ENCODE measurements around the gene ADGRL1.

Gene ADGRL1

DNA sequence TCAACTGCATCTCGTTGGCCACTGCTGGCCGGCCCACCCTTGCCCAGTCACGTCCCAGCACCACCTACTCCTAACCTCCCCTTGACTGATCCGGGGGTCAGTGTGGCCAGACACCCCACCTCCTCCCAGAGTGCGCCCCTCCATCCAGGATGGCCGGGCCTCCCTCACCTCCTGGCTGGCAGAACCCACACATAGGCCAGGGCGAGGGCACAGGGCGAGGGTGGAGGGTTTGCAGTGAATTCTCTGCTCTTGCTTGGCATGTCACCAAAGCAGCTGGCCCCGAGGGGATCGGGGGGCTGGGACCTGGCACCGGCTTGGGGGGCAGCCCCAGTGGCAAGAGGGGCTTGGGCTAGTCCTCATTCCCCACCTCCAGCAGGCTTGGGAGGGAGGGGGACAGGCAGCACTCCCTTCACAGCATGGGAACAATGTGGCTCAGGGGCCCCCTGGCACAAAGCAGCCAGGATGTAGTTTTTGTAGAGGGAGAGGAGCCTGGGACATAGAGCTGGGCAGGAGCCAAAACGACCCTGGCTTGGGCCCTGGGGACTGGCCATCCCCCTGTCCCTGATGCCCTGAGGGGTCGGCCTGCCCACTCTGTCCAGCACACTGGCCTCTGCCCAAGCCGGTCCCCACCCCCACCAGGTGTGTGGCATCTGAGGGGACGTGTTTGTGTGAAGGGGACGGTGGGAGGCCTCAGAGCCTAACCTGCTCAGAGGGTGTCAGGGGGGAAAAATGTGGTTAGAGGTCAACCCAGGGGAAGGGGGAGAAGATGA is 41.1 kb downstream of the ADGRL1 start:
- peaks cover 24% of the 10 kb centered on the region for H3K4me1 ChIP-seq (ENCODE audit: control insufficient read depth, insufficient read depth, low read length, poor library complexity, severe bottlenecking)
- peaks cover 4% of the 10 kb centered on the region for H3K36me3 ChIP-seq (ENCODE audit: control insufficient read depth, insufficient read depth, low read length)
- H3K27me3 ChIP-seq (replicated peaks; ENCODE audit: control insufficient read depth, insufficient read depth, low read length, poor library complexity, severe bottlenecking) = no peaks in the 10 kb centered on the region
- no peaks in the 10 kb centered on the region for H3K9me3 ChIP-seq (ENCODE audit: control insufficient read depth, low read length)
- H3K27ac ChIP-seq (ENCODE audit: insufficient read depth, low read length, poor library complexity, severe bottlenecking) = no peak overlapping the region
- no peak for DNase-seq
- no peak overlapping the region for H3K4me3 ChIP-seq (ENCODE audit: insufficient read depth, low read depth, low read length, poor library complexity, severe bottlenecking)

DNA sequence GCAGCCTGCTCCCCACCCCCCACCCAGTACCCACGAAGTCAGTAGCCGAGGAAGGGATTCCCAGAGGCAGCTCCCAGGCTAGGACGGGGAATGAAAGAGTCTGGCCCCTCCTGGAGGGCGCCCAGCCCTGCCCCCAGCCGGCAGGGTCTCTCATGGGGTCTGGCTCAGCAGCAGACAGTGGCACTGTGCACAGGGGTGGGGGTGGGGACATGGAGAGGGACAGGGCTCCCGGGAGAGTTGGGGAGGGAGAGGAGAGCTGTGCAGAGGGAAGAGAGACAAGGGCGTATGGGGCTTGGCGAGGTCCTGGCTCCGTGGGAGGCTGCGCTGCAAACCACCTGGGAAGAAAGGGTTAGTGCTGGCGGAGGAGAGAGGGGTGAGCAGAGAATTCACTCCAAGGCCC is 41.9 kb downstream of the ADGRL1 start:
- Histone ChIP-seq H3K4me1 (ENCODE audit: control insufficient read depth, insufficient read depth, low read length, poor library complexity, severe bottlenecking) (peaks cover 24% of the 10 kb centered on the region), H3K36me3 (ENCODE audit: control insufficient read depth, insufficient read depth, low read length) (no peaks in the 10 kb centered on the region), H3K27ac (ENCODE audit: insufficient read depth, low read length, poor library complexity, severe bottlenecking) (no peak overlapping the region), H3K9me3 (ENCODE audit: control insufficient read depth, low read length) (no peaks in the 10 kb centered on the region), H3K27me3 (replicated peaks; ENCODE audit: control insufficient read depth, insufficient read depth, low read length, poor library complexity, severe bottlenecking) (no peaks in the 10 kb centered on the region), H3K4me3 (ENCODE audit: insufficient read depth, low read depth, low read length, poor library complexity, severe bottlenecking) (no peak overlapping the region)
- DNase-seq = no peak

DNA sequence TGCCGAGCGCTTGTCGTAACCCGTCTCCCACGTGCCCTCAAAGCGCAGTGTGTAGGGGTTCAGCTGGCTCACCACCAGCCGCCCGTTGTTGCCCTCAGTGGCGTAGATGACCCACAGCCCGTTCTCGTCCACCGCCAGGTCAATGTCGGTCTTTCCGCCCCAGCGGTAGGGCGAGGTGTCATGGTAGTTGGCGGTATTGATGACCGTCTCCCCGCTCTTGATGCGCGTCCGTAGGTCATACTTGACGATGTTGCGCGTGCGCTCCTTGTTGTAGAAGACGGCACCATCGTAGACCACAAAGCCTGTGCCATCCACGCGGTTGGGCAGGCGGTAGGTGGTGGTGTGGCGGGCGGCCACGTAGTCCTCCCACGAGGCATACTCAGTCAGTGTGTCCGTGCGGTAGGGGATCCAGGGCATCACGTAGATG is 43.1 kb downstream of the ADGRL1 start:
- no peak overlapping the region for H3K4me3 ChIP-seq (ENCODE audit: insufficient read depth, low read depth, low read length, poor library complexity, severe bottlenecking)
- no peak for DNase-seq

DNA sequence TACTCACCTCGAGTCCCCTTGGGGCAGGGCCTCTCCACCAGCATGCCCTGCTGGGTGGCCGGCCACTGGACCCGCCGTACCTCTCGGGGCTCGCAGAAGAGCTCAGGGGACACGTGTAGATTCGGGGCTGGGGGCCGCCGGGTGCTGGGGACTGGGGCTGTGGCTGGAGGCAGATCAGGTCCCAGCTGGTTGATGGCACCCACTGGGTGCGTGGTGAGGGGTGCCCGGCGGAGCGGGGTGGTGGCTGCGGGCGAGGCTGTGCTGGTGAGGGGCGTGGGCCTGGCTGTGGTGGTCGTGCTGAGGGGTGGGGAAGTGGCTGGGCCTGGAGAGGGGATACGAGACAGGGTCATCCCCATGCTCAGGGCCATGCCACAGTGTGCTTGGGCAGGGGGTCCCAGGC is 44.7 kb downstream of the ADGRL1 start:
- no peak overlapping the region for H3K27ac ChIP-seq (ENCODE audit: insufficient read depth, low read length, poor library complexity, severe bottlenecking)
- H3K27me3 ChIP-seq (replicated peaks; ENCODE audit: control insufficient read depth, insufficient read depth, low read length, poor library complexity, severe bottlenecking) = no peaks in the 10 kb centered on the region
- peaks cover 20% of the 10 kb centered on the region for H3K36me3 ChIP-seq (ENCODE audit: control insufficient read depth, insufficient read depth, low read length)
- no peaks in the 10 kb centered on the region for H3K9me3 ChIP-seq (ENCODE audit: control insufficient read depth, low read length)
- H3K4me1 ChIP-seq (ENCODE audit: control insufficient read depth, insufficient read depth, low read length, poor library complexity, severe bottlenecking) = peaks cover 8% of the 10 kb centered on the region
- no peak overlapping the region for H3K4me3 ChIP-seq (ENCODE audit: insufficient read depth, low read depth, low read length, poor library complexity, severe bottlenecking)
- no peak for DNase-seq

More for the DNA sequence above, 43.1 kb downstream of the ADGRL1 start:
- Histone ChIP-seq H3K27me3 (replicated peaks; ENCODE audit: control insufficient read depth, insufficient read depth, low read length, poor library complexity, severe bottlenecking) (no peaks in the 10 kb centered on the region), H3K36me3 (ENCODE audit: control insufficient read depth, insufficient read depth, low read length) (peaks cover 6% of the 10 kb centered on the region), H3K9me3 (ENCODE audit: control insufficient read depth, low read length) (no peaks in the 10 kb centered on the region), H3K4me1 (ENCODE audit: control insufficient read depth, insufficient read depth, low read length, poor library complexity, severe bottlenecking) (peaks cover 19% of the 10 kb centered on the region), H3K27ac (ENCODE audit: insufficient read depth, low read length, poor library complexity, severe bottlenecking) (no peak overlapping the region)

DNA sequence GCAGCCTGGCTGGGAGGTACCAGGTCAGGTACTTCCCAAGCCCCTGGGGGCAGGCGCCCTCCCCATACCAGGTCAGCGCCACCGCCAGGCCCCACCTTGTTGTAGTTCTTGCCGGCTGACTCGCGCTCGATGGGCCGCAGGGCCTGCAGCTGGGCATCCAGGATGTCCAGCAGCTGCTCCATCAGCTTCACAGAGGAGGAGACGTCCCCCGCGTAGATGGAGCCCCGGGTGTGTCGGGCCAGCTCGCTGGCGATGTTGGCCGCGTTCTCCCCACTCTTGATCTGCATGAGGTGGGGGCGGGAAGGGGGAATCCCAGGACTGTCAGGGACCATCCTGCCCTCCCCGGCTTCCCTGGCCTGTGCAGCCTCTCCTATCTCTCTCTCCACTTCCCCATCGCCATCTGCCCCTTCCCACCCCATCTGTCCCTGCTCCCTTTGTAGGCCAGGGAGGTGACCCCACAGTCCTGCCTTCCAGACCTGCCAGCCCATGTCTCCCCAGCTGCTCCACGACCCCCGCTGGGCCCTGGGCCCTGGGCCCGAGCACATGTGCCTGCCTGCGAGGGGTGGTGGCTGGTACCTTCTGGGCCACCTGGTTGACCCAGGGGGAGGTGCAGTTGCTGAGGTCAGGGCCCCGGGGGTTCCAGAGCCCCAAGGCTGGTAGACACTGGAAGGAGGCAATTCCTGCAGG is 45.8 kb downstream of the ADGRL1 start:
- no peaks in the 10 kb centered on the region for H3K9me3 ChIP-seq (ENCODE audit: control insufficient read depth, low read length)
- H3K4me1 ChIP-seq (ENCODE audit: control insufficient read depth, insufficient read depth, low read length, poor library complexity, severe bottlenecking) = no peaks in the 10 kb centered on the region
- DNase-seq = no peak
- no peaks in the 10 kb centered on the region for H3K27me3 ChIP-seq (replicated peaks; ENCODE audit: control insufficient read depth, insufficient read depth, low read length, poor library complexity, severe bottlenecking)
- H3K4me3 ChIP-seq (ENCODE audit: insufficient read depth, low read depth, low read length, poor library complexity, severe bottlenecking) = no peak overlapping the region
- H3K27ac ChIP-seq (ENCODE audit: insufficient read depth, low read length, poor library complexity, severe bottlenecking) = no peak overlapping the region
- peaks cover 28% of the 10 kb centered on the region for H3K36me3 ChIP-seq (ENCODE audit: control insufficient read depth, insufficient read depth, low read length)

DNA sequence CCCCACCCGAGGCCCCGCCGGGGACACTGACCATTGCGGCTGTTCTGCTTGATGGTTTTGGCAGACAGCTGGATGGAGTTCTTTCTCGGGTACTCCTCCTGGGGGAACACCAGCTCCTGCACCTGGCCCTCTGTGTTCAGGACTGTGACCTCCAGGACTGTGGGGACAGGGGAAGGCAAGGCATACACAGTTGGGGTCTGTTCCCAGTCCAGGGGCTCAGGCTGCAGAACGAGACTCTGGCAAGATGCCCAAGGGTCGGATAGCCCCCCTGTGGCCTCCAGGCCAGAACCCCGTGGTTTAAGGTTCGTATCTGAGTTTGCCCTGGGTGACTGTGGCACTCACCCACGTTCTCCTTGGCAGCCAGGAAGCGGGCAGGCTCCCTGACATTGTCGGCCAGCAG is 46.9 kb downstream of the ADGRL1 start:
- no peaks in the 10 kb centered on the region for H3K4me1 ChIP-seq (ENCODE audit: control insufficient read depth, insufficient read depth, low read length, poor library complexity, severe bottlenecking)
- H3K4me3 ChIP-seq (ENCODE audit: insufficient read depth, low read depth, low read length, poor library complexity, severe bottlenecking) = no peak overlapping the region
- H3K36me3 ChIP-seq (ENCODE audit: control insufficient read depth, insufficient read depth, low read length) = peaks cover 28% of the 10 kb centered on the region
- no peaks in the 10 kb centered on the region for H3K27me3 ChIP-seq (replicated peaks; ENCODE audit: control insufficient read depth, insufficient read depth, low read length, poor library complexity, severe bottlenecking)
- H3K27ac ChIP-seq (ENCODE audit: insufficient read depth, low read length, poor library complexity, severe bottlenecking) = no peak overlapping the region
- no peak for DNase-seq
- H3K9me3 ChIP-seq (ENCODE audit: control insufficient read depth, low read length) = no peaks in the 10 kb centered on the region

DNA sequence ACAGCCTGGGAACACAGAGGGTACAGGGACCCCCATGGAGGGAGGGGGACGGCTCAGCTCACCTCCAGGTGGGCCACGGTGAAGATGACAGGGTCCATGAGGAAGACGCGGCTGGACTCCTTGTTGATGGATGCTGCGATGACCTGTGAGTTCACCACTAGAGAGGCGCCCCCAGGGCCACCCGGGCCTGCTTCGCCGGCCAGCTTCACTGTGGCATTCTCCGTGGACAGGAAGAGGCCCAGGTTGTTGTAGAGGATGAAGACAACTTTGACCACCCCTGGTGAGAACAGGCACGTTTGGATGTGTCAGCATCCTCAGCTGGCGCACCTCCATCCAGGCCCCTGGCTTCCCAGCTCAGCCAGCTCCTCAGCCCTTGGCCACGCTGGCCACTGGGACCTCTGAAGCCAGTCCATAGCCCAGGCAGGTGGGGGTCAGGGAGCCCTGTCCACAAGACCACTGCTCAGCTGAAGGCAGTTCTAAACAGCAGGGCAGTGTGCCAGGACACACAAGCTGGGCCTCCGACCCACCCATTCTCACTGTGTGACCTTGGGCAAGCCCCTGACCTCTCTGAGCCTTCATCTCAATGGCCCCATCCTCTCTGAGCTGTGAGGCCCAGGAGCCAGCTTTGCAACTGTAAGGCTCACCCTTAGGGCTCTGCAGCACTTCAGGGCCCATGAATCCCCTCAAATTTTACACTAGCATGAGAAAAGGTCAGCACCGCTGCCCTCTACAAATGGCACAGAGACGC is 47.5 kb downstream of the ADGRL1 start:
- no peak overlapping the region for H3K4me3 ChIP-seq (ENCODE audit: insufficient read depth, low read depth, low read length, poor library complexity, severe bottlenecking)
- H3K27me3 ChIP-seq (replicated peaks; ENCODE audit: control insufficient read depth, insufficient read depth, low read length, poor library complexity, severe bottlenecking) = no peaks in the 10 kb centered on the region
- no peak for DNase-seq
- H3K36me3 ChIP-seq (ENCODE audit: control insufficient read depth, insufficient read depth, low read length) = peaks cover 28% of the 10 kb centered on the region
- no peak overlapping the region for H3K27ac ChIP-seq (ENCODE audit: insufficient read depth, low read length, poor library complexity, severe bottlenecking)
- H3K4me1 ChIP-seq (ENCODE audit: control insufficient read depth, insufficient read depth, low read length, poor library complexity, severe bottlenecking) = no peaks in the 10 kb centered on the region
- no peaks in the 10 kb centered on the region for H3K9me3 ChIP-seq (ENCODE audit: control insufficient read depth, low read length)

DNA sequence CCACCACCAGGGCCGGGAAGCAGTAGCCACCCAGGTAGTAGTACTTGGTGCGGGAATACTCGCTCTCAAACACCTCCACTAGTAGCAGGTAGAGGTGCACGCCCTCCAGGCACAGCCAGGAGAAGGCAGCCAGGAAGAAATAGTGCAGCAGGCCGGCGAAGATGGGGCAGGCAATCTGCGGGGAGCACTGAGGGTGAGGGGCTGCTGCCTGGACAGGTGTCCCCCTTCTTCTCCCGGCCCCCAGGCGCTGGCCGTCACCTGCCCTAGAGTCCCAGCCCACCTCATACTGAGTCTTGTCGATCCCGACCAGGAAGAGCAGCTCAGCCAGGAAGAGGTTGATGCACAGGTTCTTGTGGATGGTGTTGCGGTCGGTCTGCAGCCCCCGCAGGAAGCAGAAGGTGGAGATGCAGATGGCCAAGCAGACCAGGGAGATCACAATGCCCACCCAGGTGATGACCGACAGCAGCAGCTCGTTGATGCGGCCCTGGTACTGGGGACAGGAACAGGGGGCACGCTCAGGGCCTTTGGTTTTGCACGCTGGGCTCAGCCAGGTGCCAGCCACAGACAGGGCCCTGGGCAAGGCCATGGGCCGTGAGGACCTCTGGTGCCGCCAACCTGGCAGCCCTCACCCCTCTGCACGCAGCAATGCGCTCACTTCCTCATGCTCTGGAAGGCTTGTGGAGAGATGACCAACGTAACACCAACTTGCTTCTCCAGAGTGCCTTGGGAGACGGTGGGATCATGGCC is 48.8 kb downstream of the ADGRL1 start:
- DNase-seq = no peak
- H3K36me3 ChIP-seq (ENCODE audit: control insufficient read depth, insufficient read depth, low read length) = peaks cover 28% of the 10 kb centered on the region
- H3K9me3 ChIP-seq (ENCODE audit: control insufficient read depth, low read length) = no peaks in the 10 kb centered on the region
- no peaks in the 10 kb centered on the region for H3K27me3 ChIP-seq (replicated peaks; ENCODE audit: control insufficient read depth, insufficient read depth, low read length, poor library complexity, severe bottlenecking)
- H3K4me1 ChIP-seq (ENCODE audit: control insufficient read depth, insufficient read depth, low read length, poor library complexity, severe bottlenecking) = no peaks in the 10 kb centered on the region
- H3K27ac ChIP-seq (ENCODE audit: insufficient read depth, low read length, poor library complexity, severe bottlenecking) = no peak overlapping the region
- no peak overlapping the region for H3K4me3 ChIP-seq (ENCODE audit: insufficient read depth, low read depth, low read length, poor library complexity, severe bottlenecking)

DNA sequence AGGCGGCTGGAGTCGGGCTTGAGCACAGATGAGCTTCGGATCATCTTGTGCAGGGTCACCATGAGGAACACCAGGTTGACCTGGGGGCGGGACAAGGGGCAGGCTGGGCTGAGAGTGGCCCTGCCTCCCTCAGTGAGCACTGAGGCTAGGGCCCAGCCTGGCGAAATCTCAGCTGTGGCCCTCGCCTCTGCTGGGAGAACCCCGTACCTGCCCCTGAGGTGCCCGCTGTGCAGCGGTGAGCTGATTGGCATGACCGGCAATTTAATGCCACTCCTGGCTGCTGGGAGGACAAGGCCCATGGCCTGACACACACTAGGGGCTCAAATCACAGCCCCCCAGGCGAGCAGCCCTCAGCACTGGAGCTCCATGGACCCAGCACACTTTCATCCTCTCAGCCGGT is 49.8 kb downstream of the ADGRL1 start:
- H3K27ac ChIP-seq (ENCODE audit: insufficient read depth, low read length, poor library complexity, severe bottlenecking) = no peak overlapping the region
- H3K36me3 ChIP-seq (ENCODE audit: control insufficient read depth, insufficient read depth, low read length) = peaks cover 28% of the 10 kb centered on the region
- no peak for DNase-seq
- H3K27me3 ChIP-seq (replicated peaks; ENCODE audit: control insufficient read depth, insufficient read depth, low read length, poor library complexity, severe bottlenecking) = no peaks in the 10 kb centered on the region
- H3K9me3 ChIP-seq (ENCODE audit: control insufficient read depth, low read length) = no peaks in the 10 kb centered on the region
- no peaks in the 10 kb centered on the region for H3K4me1 ChIP-seq (ENCODE audit: control insufficient read depth, insufficient read depth, low read length, poor library complexity, severe bottlenecking)
- H3K4me3 ChIP-seq (ENCODE audit: insufficient read depth, low read depth, low read length, poor library complexity, severe bottlenecking) = no peak overlapping the region
